ENCODE results near the gene FHIT. TPM values are rescaled to one million over a fixed set of nuclear protein-coding genes. Genes with fewer than 3 reads are reported as not detected.

FHIT gene
- total RNA-seq, 4 donors from 2014 or later, result 4.4 to 10.6 (median 8.4) TPM

DNA sequence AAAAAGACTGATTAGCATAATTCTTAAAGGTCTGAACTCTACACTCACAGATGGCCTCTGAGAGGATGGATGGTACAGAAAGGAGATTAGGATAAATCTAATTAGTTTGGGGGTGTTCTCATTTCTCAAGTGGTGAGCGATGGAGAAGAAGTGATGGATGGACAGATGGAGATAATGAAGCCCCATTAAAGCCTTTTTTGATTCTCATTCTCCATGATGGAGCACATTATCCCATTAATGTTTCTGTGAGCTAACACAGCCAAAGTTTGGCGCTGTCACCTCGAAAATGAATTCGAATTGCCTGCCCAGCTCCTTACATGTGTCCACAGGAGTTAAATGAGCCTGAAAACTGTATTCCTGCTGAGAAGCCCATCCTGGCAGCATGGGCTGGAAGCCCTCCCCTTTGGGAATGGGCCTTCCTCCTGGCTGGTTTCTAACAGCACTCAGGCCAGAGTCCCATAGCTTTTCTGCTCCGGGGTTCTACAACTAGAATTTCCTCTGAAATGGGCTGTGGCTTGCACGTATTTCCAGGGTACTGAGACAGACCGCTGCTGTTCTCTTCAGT, 1475.4 kb downstream of the FHIT start:
- TF ChIP-seq, protein P1, sequence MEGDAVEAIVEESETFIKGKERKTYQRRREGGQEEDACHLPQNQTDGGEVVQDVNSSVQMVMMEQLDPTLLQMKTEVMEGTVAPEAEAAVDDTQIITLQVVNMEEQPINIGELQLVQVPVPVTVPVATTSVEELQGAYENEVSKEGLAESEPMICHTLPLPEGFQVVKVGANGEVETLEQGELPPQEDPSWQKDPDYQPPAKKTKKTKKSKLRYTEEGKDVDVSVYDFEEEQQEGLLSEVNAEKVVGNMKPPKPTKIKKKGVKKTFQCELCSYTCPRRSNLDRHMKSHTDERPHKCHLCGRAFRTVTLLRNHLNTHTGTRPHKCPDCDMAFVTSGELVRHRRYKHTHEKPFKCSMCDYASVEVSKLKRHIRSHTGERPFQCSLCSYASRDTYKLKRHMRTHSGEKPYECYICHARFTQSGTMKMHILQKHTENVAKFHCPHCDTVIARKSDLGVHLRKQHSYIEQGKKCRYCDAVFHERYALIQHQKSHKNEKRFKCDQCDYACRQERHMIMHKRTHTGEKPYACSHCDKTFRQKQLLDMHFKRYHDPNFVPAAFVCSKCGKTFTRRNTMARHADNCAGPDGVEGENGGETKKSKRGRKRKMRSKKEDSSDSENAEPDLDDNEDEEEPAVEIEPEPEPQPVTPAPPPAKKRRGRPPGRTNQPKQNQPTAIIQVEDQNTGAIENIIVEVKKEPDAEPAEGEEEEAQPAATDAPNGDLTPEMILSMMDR (IDR thresholded peaks at IDR 0.05; ENCODE audit: low read depth), result no peak

DNA sequence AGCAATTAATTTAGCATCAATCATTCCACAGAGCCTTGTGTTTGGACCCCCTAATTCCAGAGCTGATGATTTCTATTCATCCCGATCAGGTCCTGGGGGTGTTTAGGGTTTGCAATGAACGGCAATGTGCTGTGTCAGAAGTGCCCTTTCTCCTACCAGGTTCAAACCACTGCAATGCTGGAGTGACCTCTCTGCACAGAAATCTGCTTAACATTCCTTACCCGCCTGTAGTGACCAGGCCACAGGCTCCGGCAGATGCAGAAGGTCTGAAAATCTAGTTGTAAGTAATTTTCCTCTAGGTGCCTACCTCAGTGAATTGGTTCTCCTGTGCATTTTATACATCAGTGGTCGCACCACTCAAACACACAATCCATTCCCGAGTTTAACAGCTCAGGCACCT, 1476.1 kb downstream of the FHIT start:
- TF ChIP-seq, protein P1 (IDR thresholded peaks at IDR 0.05; ENCODE audit: low read depth), result no peak

DNA sequence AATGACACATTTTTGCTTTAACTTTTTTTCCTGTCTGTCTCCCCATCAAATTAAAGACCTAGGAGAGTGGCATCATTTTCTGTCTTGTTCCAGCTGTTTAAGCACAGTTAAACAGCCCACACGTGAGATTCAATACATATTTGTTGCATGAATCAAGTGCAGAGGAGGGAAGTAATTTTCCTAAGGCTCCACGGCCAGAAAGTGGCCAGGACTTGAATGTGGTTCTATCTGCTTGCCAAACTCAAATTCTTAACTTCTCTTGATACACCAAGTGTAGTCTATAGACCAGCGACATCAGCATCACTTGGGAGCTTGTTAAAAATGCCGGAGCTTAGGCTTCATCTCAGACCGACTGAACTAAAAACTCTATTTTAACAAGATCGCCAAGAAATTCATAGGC, 1476.6 kb downstream of the FHIT start:
- TF ChIP-seq, protein P1 (IDR thresholded peaks at IDR 0.05; ENCODE audit: low read depth), result no peak

DNA sequence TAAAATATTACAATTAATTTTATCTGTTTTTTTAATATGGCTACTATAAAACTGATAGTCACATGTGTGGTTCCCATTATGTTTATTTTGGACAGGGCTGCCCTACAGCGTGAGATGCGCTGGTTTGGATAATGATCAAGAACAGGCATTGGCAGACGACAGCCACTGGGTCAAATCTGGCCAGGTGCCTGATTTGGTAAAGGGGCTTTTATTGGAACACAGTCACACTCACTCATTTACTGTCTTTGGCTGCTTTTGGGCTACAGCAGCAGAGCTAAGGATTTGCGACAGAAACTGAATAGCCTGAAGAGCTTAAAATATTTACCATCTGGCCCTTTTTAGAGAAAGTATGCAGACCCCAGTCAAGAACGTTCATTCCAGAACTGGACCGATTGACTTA, 1477.3 kb downstream of the FHIT start:
- TF ChIP-seq, protein P1 (IDR thresholded peaks at IDR 0.05; ENCODE audit: low read depth), result no peak

DNA sequence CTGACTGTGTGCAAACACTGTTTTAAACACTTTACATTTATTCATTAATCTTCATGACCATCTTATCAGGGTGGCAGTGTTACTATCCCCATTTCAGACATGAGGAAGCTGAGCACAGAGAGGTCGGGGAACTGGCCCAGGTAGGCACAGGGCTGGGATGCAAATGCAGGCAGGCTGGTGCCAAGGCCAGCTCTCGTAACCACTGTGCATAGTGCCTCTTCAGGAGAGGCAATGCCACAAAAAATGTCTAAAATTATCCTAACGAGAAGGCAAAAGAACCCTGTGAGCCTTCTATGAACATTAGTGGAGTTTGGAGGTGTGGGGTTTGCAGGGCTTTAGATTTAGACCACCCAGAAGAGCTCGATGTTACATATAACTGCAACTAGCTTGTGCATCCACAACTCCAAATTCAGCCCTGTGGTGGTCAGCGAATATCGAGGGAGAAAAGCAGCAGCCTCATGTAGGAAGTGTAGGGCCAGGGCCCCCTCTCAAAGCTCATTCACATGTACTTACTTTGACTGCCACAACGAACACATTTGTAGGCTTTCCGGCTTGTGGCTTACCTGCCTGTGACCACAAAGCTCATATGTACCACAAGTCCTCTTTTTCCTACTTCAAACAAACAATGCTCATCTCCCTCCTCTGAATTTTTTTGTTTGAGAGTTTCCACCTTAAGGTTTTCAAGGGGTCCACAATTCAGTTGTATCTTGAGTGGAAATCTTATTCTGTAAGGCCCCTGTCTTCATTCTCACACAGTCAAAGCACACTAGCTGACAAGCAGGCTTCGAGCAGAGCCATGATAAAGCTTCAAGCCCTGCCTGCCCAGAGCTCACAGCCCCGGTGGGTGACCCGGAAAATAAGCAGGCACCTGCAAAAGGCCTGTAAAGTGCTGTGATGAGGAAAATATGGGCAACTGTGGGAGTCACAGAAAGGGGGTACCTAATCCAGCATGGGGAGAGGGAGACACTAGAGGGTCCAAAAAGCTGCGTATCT, 1478.5 kb downstream of the FHIT start:
- TF ChIP-seq, protein P1 (IDR thresholded peaks at IDR 0.05; ENCODE audit: low read depth), result no peak

DNA sequence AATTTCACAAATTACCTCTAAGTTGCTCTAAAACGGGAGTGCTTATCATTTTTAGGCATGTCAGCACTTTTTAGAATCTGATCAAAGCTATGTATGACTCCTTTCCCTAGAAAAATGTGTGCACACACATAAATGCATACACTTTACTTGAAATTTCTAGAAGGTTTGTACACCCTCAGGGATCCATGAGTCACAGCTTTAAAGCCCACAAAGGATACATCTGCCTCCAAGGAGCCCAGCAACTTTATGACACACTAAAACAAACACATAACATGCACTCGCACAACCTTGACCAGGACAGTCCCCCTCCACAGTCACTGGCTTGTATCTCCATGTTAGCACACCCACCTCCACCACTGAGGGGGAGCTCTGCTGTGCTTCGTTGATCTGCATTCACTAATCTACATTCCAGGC, 1479.5 kb downstream of the FHIT start:
- TF ChIP-seq, protein P1 (IDR thresholded peaks at IDR 0.05; ENCODE audit: low read depth), result no peak

DNA sequence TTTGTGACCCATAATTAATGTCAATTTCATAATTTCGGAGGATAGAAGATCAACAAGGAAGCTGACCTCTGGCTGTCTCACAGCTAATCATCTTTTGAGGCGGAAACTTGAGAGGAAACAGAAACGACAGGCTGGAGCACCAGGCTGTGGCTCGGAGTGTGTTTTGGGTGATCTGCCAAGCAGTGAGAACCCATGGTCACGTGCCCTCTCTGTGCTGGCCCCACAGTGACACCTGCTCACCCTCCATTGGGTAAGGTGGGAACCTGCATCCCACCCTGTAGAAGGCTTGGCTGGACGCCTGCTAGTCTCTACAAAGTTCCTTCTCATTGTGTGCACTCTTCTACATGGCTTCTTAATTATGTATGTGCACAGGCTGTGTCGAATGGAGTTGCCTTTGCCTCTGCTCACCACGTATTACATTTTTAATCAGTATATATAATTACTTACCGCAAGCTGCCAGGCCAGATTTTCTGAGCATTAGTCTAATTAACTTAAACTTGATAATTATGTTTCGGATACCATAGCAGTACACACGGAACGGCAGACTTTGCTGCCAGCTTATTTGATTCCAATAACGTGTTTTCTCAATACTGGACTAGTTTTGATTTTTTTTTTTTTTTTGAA, 1482.0 kb downstream of the FHIT start:
- TF ChIP-seq, protein P1 (IDR thresholded peaks at IDR 0.05; ENCODE audit: low read depth), result no peak

Measured in subcutaneous adipose tissue (tissue), 4 donors.